ENCODE data around the gene ATXN1. TPM values are rescaled to one million over a fixed set of nuclear protein-coding genes. Genes with fewer than 3 reads are reported as not detected.

The ATXN1 gene
- total RNA-seq, 5 donors from 2014 or later (not counting 1 experiment from before 2014, with no cell fraction given) = 65.1 to 101 (median 77.5) TPM

DNA sequence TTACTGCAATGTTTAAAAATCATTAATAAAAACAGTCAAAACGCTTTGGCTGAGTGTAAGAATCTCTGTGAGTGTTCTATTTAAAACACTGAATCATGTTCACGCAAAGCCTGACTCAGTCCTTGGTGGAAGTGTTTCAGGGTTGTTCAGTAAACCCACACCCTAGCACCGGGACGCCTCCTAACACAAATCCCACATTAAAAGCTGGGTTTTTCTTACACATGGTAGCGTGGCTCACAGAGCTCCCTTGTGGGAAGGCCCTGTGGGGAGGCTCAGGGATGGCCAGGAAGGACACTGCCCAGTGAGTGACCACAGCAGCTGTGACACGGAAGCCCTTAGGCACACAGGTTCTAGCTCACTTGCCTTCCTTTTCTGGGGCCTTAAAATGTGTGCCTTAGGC lies 442.7 kb downstream of the ATXN1 start:
- Mint-ChIP-seq H3K4me3 (peak overlapping the region in 1 of 3 donors; percentile 79), H3K36me3 (peaks cover 4% of the 10 kb centered on the region), H3K4me1 (peaks cover 64 to 69% (median 66%) of the 10 kb centered on the region in 3 donors), H3K27me3 (no peaks in the 10 kb centered on the region), H3K9me3 (no peaks in the 10 kb centered on the region), H3K27ac (peak overlapping the region; percentile 83 to 93)
- DNase-seq = peak in 1 of 35 experiments; percentile 34
- Histone ChIP-seq H3K4me3 (ENCODE audit: control insufficient read depth in 1 of 2, extremely low read depth in 1 of 2, low read length in 1 of 2) (no peak overlapping the region), H3K27me3 (replicated peaks in 1 of 2; ENCODE audit: control insufficient read depth in 2 of 2, extremely low read depth in 1 of 2, insufficient read depth in 2 of 2, low read length in 1 of 2) (no peaks in the 10 kb centered on the region), H3K36me3 (ENCODE audit: control insufficient read depth in 2 of 2, extremely low read depth in 1 of 2, insufficient read depth in 1 of 2, low read length in 1 of 2) (no peaks in the 10 kb centered on the region), H3K27ac (ENCODE audit: low read length) (peak overlapping the region; percentile 95), H3K4me1 (ENCODE audit: control insufficient read depth in 1 of 2, extremely low read depth in 1 of 2, insufficient read depth in 2 of 2, low read length in 2 of 2) (peaks cover 34 to 65% of the 10 kb centered on the region in 2 experiments), H3K9me3 (no peaks in the 10 kb centered on the region)
- 17% methylated on average over 1 of the region's 6 CpGs for WGBS (ENCODE audit: insufficient coverage)
- POLR2A ChIA-PET = no interaction called here
- CTCF ChIA-PET = interaction anchor here (0.5 to 3.0 kb wide), 8 partner anchors 13 to 1396 kb away, joined by 3 to 24 read pairs (median 4); no protein-coding TSS in a partner anchor
- ATAC-seq (replicated peaks in 1 of 4) = no peak

DNA sequence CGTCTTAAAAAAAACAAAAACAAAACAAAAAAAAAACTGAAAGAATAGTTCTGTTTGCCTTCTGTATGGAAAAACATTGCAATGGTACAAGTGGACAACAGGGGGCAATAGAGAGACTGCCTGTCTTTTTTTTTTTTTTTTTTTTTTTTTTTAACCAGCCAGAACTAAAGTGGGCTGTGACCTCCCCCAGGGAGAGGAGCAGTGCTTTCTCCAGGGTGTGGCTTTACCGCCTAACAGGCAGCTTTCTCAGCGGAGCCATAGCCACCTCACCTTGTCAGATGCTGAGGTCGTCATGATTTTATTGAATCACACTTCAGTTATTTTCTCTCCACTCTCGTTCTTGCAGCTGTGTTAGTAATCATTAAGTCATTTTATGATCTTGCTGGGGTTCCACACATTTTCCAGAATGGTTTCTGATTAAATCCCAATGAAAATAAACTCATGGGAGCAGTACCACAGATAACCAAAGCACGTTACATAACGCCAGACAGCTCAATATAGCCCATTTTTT lies 444.5 kb downstream of the ATXN1 start:
- ChIA-PET CTCF (interaction anchor here (0.6 to 2.4 kb wide), 11 partner anchors 15 to 712 kb away, joined by 3 to 17 read pairs (median 4); partner anchors contain the start of gene GMPR (in 1 of the 2)), POLR2A (no interaction called here)
- H3K9me3 Mint-ChIP-seq = no peaks in the 10 kb centered on the region
- H3K36me3 Mint-ChIP-seq = peaks cover 4% of the 10 kb centered on the region
- no peak overlapping the region for H3K4me3 Mint-ChIP-seq
- no CpG with 5 or more reads among the region's 7 CpGs for WGBS (ENCODE audit: insufficient coverage)
- DNase-seq (peak in 18 of 35 experiments; percentile 2 to 68 (median 27)), ATAC-seq (replicated peaks in 1 of 4) (no peak)
- H3K36me3 ChIP-seq (ENCODE audit: control insufficient read depth in 2 of 2, extremely low read depth in 1 of 2, insufficient read depth in 1 of 2, low read length in 1 of 2) = no peaks in the 10 kb centered on the region
- H3K27ac ChIP-seq (ENCODE audit: low read length) = peak overlapping the region; percentile 21
- H3K4me3 ChIP-seq (ENCODE audit: control insufficient read depth in 1 of 2, extremely low read depth in 1 of 2, low read length in 1 of 2) = no peak overlapping the region
- no peaks in the 10 kb centered on the region for H3K27me3 ChIP-seq (replicated peaks in 1 of 2; ENCODE audit: control insufficient read depth in 2 of 2, extremely low read depth in 1 of 2, insufficient read depth in 2 of 2, low read length in 1 of 2)
- H3K27ac Mint-ChIP-seq = peak overlapping the region; percentile 23 to 34
- H3K9me3 ChIP-seq = no peaks in the 10 kb centered on the region
- H3K4me1 Mint-ChIP-seq = peaks cover 49 to 55% (median 50%) of the 10 kb centered on the region in 3 donors
- no peaks in the 10 kb centered on the region for H3K27me3 Mint-ChIP-seq
- peaks cover 26 to 47% of the 10 kb centered on the region in 2 experiments for H3K4me1 ChIP-seq (ENCODE audit: control insufficient read depth in 1 of 2, extremely low read depth in 1 of 2, insufficient read depth in 2 of 2, low read length in 2 of 2)

DNA sequence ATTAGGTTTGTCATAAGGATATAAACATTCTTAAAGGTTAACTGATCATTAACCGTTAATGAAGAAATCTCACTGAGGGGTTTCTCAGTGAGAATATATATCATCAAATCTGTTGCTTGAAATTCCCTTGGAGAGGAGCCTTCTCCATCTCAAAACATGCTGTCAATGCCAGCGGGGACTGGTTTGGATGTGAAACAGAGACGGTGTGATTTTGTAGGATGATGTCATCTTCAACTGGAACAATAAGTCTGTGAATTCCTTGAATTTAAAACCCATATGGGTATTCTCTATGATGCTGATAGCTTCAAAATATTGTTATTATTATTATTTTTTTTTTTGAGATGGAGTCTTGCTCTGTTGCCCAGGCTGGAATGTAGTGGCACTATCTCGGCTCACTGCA lies 447.0 kb downstream of the ATXN1 start:
- Mint-ChIP-seq H3K27me3 (no peaks in the 10 kb centered on the region), H3K27ac (no peak overlapping the region), H3K36me3 (peaks cover 7% of the 10 kb centered on the region), H3K9me3 (no peaks in the 10 kb centered on the region), H3K4me3 (no peak overlapping the region), H3K4me1 (peaks cover 25 to 32% (median 25%) of the 10 kb centered on the region in 3 donors)
- peaks cover 10 to 25% of the 10 kb centered on the region in 2 experiments for H3K4me1 ChIP-seq (ENCODE audit: control insufficient read depth in 1 of 2, extremely low read depth in 1 of 2, insufficient read depth in 2 of 2, low read length in 2 of 2)
- H3K27me3 ChIP-seq (replicated peaks in 1 of 2; ENCODE audit: control insufficient read depth in 2 of 2, extremely low read depth in 1 of 2, insufficient read depth in 2 of 2, low read length in 1 of 2) = no peaks in the 10 kb centered on the region
- H3K4me3 ChIP-seq (ENCODE audit: control insufficient read depth in 1 of 2, extremely low read depth in 1 of 2, low read length in 1 of 2) = no peak overlapping the region
- no peak overlapping the region for H3K27ac ChIP-seq (ENCODE audit: low read length)
- ATAC-seq (replicated peaks in 1 of 4) = no peak
- WGBS (ENCODE audit: insufficient coverage) = no CpG with 5 or more reads among the region's 4 CpGs
- H3K36me3 ChIP-seq (ENCODE audit: control insufficient read depth in 2 of 2, extremely low read depth in 1 of 2, insufficient read depth in 1 of 2, low read length in 1 of 2) = no peaks in the 10 kb centered on the region
- ChIA-PET CTCF (no interaction called here), POLR2A (no interaction called here)
- H3K9me3 ChIP-seq = no peaks in the 10 kb centered on the region
- no peak for DNase-seq

DNA sequence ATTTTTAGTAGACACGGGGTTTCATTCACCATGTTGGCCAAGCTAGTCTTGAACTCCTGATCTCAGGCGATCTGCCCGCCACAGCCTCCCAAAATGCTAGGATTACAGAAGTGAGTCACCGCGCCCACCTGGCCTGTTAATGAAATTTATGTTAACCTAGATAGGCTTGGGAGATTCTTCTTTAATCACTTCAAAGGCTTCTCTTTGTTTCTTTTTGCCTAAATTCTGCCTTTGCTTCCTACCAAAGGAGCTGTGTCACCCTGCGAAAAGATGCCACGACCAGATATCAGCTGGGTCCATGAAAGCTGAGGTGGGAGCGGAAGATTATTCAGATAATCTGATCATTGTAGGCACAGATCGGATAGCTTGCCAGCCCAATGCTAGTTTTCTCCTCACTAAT lies 447.5 kb downstream of the ATXN1 start:
- H3K27me3 Mint-ChIP-seq = no peaks in the 10 kb centered on the region
- DNase-seq = no peak
- WGBS (ENCODE audit: insufficient coverage) = 92% methylated on average over 2 of the region's 9 CpGs
- no peak overlapping the region for H3K4me3 Mint-ChIP-seq
- Histone ChIP-seq H3K27ac (ENCODE audit: low read length) (no peak overlapping the region), H3K27me3 (replicated peaks in 1 of 2; ENCODE audit: control insufficient read depth in 2 of 2, extremely low read depth in 1 of 2, insufficient read depth in 2 of 2, low read length in 1 of 2) (no peaks in the 10 kb centered on the region), H3K4me1 (ENCODE audit: control insufficient read depth in 1 of 2, extremely low read depth in 1 of 2, insufficient read depth in 2 of 2, low read length in 2 of 2) (peaks cover 6 to 20% of the 10 kb centered on the region in 2 experiments), H3K36me3 (ENCODE audit: control insufficient read depth in 2 of 2, extremely low read depth in 1 of 2, insufficient read depth in 1 of 2, low read length in 1 of 2) (no peaks in the 10 kb centered on the region), H3K9me3 (no peaks in the 10 kb centered on the region), H3K4me3 (ENCODE audit: control insufficient read depth in 1 of 2, extremely low read depth in 1 of 2, low read length in 1 of 2) (no peak overlapping the region)
- ATAC-seq (replicated peaks in 1 of 4) = no peak
- no peaks in the 10 kb centered on the region for H3K9me3 Mint-ChIP-seq
- peaks cover 9% of the 10 kb centered on the region for H3K36me3 Mint-ChIP-seq
- no peak overlapping the region for H3K27ac Mint-ChIP-seq
- peaks cover 19 to 26% (median 20%) of the 10 kb centered on the region in 3 donors for H3K4me1 Mint-ChIP-seq
- CTCF ChIA-PET = interaction anchor here in 1 of 2 donors (1.2 kb wide), 1 partner anchor 18 kb away, joined by 4 read pairs; no protein-coding TSS in a partner anchor
- POLR2A ChIA-PET = no interaction called here

DNA sequence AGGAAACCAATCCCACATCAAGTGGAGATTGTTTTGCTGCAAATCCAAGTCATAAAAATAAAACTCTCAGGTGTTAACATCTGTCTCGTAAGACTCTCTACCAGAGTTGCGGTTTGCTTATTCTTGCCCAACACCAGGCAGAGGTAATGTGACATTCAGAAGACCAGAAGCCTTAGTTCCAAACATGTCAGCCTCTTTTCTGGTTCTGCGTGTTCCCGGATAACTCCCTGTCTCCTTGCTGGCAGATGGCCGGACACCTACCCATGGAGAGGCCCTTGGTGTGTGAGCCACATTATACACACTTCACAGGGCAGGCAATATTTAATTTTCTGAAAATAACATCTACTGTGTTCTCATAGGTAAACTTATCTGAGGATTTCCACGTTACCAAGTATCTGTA lies 449.5 kb downstream of the ATXN1 start:
- peaks cover 0 to 2% of the 10 kb centered on the region in 2 donors for H3K36me3 ChIP-seq (ENCODE audit: control insufficient read depth in 2 of 2, extremely low read depth in 1 of 2, insufficient read depth in 1 of 2, low read length in 1 of 2)
- no peak for ATAC-seq (replicated peaks in 1 of 4)
- DNase-seq = no peak
- no peak overlapping the region for H3K4me3 ChIP-seq (ENCODE audit: control insufficient read depth in 1 of 2, extremely low read depth in 1 of 2, low read length in 1 of 2)
- no peak overlapping the region for H3K27ac ChIP-seq (ENCODE audit: low read length)
- WGBS (ENCODE audit: insufficient coverage) = 100% methylated on average over 3 of the region's 6 CpGs
- peaks cover 16% of the 10 kb centered on the region for H3K36me3 Mint-ChIP-seq
- H3K9me3 ChIP-seq = no peaks in the 10 kb centered on the region
- no peaks in the 10 kb centered on the region for H3K27me3 Mint-ChIP-seq
- POLR2A ChIA-PET = no interaction called here
- peaks cover 2 to 8% (median 6%) of the 10 kb centered on the region in 3 donors for H3K4me1 Mint-ChIP-seq
- H3K4me3 Mint-ChIP-seq = no peak overlapping the region
- CTCF ChIA-PET = no interaction called here
- no peaks in the 10 kb centered on the region for H3K9me3 Mint-ChIP-seq
- peaks cover 0 to 5% of the 10 kb centered on the region in 2 experiments for H3K4me1 ChIP-seq (ENCODE audit: control insufficient read depth in 1 of 2, extremely low read depth in 1 of 2, insufficient read depth in 2 of 2, low read length in 2 of 2)
- H3K27me3 ChIP-seq (replicated peaks in 1 of 2; ENCODE audit: control insufficient read depth in 2 of 2, extremely low read depth in 1 of 2, insufficient read depth in 2 of 2, low read length in 1 of 2) = no peaks in the 10 kb centered on the region
- no peak overlapping the region for H3K27ac Mint-ChIP-seq

DNA sequence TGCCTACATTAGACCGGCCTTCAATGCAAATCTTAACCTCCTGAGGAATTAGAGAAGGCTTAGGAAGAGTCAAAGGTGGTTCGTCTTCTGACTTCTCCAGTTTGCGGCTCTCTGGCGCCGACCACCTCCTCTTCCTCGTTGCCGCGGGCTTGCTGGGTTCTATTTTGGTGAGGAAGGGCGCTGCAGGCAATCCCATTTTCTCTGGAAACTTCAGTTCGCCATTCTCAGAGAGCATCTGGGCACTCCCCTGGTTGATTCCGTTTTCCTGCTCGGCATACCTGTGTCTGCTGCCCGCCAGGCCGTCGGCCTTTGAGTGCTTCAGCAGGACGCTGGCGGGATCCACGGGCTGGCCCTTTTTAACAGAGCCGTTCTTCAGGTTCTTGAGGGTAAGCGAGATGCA lies 454.9 kb downstream of the ATXN1 start:
- no peaks in the 10 kb centered on the region for H3K4me1 Mint-ChIP-seq
- no peaks in the 10 kb centered on the region for H3K27me3 Mint-ChIP-seq
- 98% methylated on average over 18 of the region's 20 CpGs for WGBS (ENCODE audit: insufficient coverage)
- no peaks in the 10 kb centered on the region for H3K9me3 ChIP-seq
- H3K4me3 ChIP-seq (ENCODE audit: control insufficient read depth in 1 of 2, extremely low read depth in 1 of 2, low read length in 1 of 2) = no peak overlapping the region
- no peak overlapping the region for H3K4me3 Mint-ChIP-seq
- ChIA-PET POLR2A (no interaction called here), CTCF (no interaction called here)
- H3K9me3 Mint-ChIP-seq = no peaks in the 10 kb centered on the region
- H3K36me3 ChIP-seq (ENCODE audit: control insufficient read depth in 2 of 2, extremely low read depth in 1 of 2, insufficient read depth in 1 of 2, low read length in 1 of 2) = peaks cover 0 to 28% of the 10 kb centered on the region in 2 donors
- ATAC-seq (replicated peaks in 1 of 4) (no peak), DNase-seq (no peak)
- H3K36me3 Mint-ChIP-seq = peaks cover 43% of the 10 kb centered on the region
- H3K27ac Mint-ChIP-seq = no peak overlapping the region
- no peak overlapping the region for H3K27ac ChIP-seq (ENCODE audit: low read length)
- no peaks in the 10 kb centered on the region for H3K4me1 ChIP-seq (ENCODE audit: control insufficient read depth in 1 of 2, extremely low read depth in 1 of 2, insufficient read depth in 2 of 2, low read length in 2 of 2)
- H3K27me3 ChIP-seq (replicated peaks in 1 of 2; ENCODE audit: control insufficient read depth in 2 of 2, extremely low read depth in 1 of 2, insufficient read depth in 2 of 2, low read length in 1 of 2) = no peaks in the 10 kb centered on the region
